Cardiac fibroblast (primary cell): ENCODE results near the gene C4orf50.
A peak's percentile ranks its signal among the peaks of the same experiment; 100 is the strongest.
"Not testable (repeated sequence)": the region's sequence is repeated elsewhere in the genome, so short reads cannot be mapped to it uniquely, and the experiment has no call there.

Experiments used
- DNase-seq, 2 donors: peaks; one replicate each; pipeline versions ENCODE4 v3.0.0 to v3.0.0-alpha.2; 2010; ENCODE audit warnings: low read depth in 2 of 2
- H3K4me3 ChIP-seq, 2 donors: replicated peaks in 1 of 2; 1 replicate in 1 of 2; 2 replicates in 1 of 2; pipeline ENCODE4 v1.5.1; 2011; ENCODE audit warnings: low read depth in 2 of 2, low read length in 2 of 2, mild to moderate bottlenecking in 2 of 2, moderate library complexity in 1 of 2
- CTCF ChIP-seq: IDR thresholded peaks from one replicate; pipeline ENCODE4 v1.5.1; 2011; ENCODE audit warnings: low read depth, mild to moderate bottlenecking, low read length, inconsistent platforms

The C4orf50 gene

GRCh38 chr4:5866841-5867813 is 151.1 kb downstream of the C4orf50 start:
- DNase-seq = no peak
- no peak for TF ChIP-seq CTCF

GRCh38 chr4:5865896-5866599 is 152.2 kb downstream of the C4orf50 start:
- no peak for TF ChIP-seq CTCF
- no peak overlapping the region for H3K4me3 ChIP-seq
- DNase-seq = no peak

More at GRCh38 chr4:5866841-5867813, 151.1 kb downstream of the C4orf50 start:
- no peak overlapping the region for H3K4me3 ChIP-seq

GRCh38 chr4:5863461-5864113 is 154.6 kb downstream of the C4orf50 start:
- DNase-seq = peak; percentile 74 to 98
- no peak for TF ChIP-seq CTCF
- no peak overlapping the region for H3K4me3 ChIP-seq

- no peak for DNase-seq
- TF ChIP-seq CTCF = no peak
- H3K4me3 ChIP-seq = no peak overlapping the region
Measured at GRCh38 chr4:5858020-5858769, 160.0 kb downstream of the C4orf50 start.

- TF ChIP-seq CTCF = no peak
- no peak for DNase-seq
- H3K4me3 ChIP-seq = no peak overlapping the region
Measured at GRCh38 chr4:5857199-5857598, 161.0 kb downstream of the C4orf50 start.

GRCh38 chr4:5856362-5856761 is 161.9 kb downstream of the C4orf50 start:
- not testable (repeated sequence) for DNase-seq, H3K4me3 ChIP-seq
